GM19395 (cell line): Measurements from ENCODE around the gene TGM2.

Source experiments
- ATAC-seq: cut with Tn5 transposase; IDR thresholded peaks from one replicate; pipeline ENCODE4 v1.9.1; 2021; ENCODE audit warnings: mild to moderate bottlenecking, moderate library complexity; ENCODE audit not compliant: unreplicated experiment

Gene TGM2

DNA sequence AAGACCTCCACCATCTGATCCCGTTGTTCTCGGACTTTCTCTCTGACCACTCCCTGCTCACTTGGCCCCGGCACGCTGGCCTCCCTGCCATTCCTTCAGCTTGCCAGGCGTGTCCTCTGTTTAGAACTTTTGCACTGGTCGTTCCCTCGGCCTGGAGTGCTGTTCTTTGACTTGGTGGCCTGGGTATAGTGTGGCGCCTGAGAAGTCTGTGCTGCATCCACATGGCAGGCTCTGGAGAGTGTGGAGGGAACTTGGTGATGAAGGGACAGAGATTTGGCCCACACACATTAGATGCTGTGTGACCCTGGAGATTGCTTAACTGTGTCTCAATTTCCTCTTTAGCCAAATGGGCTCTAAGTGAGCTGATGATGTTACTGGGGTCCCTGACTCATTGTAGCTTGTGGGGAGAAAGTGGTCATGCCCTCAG lies 13.0 kb upstream of the TGM2 start:
- ATAC-seq, result no peak

DNA sequence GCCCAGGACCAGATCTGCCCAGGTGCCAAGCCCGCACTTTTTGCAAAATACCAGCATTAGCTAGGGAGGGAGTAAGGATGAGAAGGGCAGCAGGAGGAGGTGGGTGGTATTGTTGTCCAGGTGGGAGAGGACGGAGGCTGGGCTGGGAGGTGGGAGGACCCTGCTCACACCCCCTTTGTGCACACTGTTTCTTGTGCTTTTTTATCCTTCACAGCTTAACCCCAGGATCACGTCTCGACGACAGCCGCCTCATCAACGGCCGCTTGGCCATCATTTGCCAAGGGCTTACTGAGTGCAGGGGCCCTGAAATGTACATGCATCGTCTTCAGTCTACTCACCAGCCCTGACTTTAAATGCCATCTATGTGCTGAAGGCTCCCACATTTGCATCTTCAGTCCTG lies 12.1 kb upstream of the TGM2 start:
- ATAC-seq, result no peak

DNA sequence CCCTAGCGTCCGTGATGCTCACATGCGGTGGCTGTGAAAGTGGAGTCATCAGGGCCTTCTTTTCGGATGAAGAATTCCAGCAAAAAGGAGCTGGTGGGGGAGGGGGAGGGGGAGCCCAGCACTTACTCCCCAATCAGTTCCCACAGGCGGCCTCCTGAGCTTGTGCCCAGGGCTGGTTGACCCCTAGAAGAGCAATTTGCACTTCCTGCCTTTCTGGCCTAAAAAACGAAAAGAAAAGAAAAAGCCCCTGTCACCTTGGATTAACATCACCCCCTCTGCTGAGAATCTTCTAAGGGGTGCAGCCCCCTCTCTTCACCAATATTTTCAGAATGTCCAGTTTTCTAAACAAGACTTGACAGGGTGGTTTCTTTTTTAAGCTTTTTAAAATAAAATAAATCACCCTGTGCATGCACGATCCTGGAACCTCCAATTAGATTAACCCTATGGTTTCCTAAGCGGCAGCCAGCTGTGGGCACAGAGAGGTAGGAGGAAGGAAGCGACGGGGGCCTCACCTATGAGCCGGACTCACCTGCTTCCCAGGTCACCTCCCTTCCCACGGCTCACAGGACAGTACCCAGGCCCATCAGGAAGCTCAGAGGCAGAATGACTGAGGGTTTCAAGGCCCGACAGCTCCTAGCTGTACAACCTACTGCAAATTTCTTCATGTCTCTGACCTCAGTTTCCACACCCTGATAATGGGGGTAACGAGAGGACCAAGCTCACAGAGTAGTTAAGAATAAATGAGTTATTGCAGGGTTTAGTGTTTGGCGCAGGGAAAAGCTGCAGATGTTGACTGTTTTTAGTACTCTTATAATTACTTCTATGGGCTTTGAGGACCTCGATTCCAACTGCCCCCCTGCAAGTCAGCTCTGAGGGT lies 10.5 kb upstream of the TGM2 start:
- no peak for ATAC-seq

DNA sequence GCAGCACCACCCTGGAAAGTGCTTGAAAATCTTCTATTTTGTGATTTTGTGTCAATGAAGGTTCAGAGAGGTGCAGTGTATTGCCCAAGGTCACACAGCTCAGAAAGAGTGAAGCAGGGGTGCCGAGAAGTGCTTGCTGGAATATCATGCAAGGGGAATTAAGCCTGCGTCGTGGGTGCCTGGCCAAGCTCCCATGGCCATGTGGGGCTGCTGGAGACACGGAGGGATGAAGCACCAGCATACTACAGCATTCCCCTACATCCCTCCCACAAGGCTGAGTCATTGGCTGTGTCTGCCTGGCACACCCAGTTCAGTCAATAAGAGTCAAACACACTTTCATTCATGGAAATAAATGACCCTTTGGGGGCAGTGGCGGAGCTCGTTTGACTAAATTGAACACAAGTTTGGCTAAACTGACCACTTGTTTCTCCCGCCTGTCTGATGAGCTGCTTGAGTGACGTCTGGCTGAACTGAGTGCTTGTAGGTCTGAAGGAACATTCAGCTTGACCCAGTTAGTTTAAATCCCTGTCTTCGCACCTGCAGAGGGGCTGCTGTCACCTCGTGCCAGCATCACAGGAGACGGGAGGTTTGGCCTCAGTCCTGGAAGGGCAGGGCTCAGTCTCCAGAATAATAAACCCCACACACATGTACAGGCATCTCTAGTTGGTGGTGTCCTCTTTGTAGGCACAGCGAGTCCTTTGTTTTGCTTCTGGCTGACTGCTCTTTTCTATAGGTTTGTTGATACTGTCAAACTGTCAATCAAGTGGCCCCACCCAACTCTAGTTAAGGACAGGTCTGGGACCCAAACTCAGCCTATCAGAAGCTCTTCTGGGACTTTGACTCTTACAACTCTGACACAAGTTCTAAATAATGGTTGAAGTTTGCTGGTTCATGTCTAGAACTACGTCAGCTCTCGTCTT lies 8.4 kb upstream of the TGM2 start:
- ATAC-seq, result no peak

DNA sequence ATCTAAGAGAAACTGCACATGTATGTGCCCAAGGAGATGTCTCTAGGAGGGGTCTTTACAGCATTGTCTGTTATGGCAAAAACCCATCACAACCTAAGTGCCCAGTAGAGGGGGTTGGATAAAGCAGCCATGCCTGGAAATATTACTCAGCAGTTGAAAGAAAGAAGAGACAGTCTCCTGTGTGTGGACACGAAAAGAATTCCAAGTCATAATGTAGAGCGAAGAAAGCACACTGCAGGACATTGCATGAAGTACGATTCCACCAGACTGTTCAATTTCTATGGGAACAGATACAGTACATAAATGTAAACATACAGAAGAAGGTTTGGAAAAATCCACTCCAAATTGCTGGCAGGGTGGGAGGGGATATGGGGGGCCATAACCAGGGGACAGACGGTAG lies 7.3 kb upstream of the TGM2 start:
- no peak for ATAC-seq

DNA sequence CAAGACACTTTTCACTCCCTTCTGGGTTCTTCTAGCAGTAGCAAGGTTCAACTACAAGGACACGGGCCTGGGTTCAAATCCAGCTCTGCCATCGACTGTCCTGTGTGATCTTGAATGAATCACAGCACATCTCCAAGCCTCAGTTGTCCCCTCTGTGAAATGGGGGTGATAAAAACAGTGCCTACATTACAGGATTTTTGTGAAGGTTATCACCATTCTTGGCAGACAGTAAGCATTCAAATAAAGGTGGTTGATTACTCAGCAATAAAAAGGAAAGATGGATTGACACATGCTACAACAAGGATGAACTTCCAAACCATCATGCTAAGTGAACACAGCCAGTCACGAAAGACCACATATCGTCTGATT lies 6.6 kb upstream of the TGM2 start:
- no peak for ATAC-seq

DNA sequence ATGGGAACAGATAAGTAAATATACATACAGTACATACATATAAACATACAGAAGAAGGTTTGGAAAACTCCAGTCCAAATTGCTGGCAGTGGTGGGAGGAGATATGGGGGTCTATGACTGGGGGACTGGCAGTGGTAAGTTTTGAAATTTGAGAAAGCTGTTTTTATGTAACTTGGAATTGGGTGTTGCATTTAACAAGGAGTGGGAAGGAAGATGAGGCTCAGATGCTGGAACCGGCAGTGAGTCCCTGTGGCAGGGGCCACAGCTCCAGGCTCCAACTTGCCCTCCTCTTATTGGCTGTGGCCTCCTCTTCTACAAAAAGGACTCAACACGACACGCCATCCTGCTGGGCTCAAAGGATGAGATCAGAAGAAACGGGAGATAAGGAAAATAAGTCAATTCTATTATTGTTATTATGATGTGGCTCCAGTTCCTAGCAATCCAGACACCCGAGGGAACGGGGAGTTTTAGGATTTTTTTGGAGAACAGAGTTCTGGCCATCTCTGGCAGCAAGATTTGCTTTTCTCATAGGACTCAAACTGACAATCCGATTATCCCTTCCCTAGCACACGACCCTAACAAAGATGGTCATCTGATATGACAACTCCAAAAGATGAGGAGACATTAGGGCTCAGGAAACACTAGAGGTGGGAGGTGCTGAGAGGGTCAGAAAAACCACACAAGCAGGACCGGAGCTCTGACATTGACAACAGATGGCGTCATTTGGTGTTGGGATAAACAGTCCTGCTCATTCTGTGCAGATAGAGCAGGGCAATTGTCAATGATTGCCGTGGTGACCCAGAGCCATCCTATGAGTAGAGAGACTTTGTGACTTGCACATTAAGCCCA lies 6.0 kb upstream of the TGM2 start:
- ATAC-seq, result no peak

DNA sequence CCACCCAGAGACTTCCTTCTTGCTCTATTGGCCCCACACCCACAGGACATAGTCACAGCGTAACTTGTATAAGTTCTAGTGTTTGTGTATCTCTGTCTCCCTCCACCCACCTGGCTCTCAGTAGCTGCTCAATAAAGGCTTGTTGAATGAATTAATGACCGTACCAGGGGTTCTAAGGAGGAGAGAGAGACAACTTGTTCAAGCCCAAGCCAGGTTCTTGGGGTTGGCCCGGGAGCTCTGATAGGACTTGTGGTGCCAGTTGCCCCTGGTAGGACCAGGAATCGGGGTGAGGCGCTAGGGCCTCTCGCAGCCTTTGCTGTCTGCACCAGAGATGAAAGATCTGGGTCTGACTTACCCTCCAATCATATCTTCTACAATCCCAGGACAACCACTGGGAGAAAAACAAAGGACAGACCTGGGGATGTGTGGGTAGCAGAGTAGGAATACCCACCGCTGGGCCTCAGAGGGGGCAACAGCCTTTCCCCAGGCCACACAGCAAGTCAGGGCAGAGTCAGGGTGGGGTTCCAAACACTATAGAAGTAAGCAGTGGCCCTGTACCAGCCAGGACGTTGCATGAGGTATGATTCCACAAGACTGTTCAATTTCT lies 5.3 kb upstream of the TGM2 start:
- ATAC-seq, result no peak

DNA sequence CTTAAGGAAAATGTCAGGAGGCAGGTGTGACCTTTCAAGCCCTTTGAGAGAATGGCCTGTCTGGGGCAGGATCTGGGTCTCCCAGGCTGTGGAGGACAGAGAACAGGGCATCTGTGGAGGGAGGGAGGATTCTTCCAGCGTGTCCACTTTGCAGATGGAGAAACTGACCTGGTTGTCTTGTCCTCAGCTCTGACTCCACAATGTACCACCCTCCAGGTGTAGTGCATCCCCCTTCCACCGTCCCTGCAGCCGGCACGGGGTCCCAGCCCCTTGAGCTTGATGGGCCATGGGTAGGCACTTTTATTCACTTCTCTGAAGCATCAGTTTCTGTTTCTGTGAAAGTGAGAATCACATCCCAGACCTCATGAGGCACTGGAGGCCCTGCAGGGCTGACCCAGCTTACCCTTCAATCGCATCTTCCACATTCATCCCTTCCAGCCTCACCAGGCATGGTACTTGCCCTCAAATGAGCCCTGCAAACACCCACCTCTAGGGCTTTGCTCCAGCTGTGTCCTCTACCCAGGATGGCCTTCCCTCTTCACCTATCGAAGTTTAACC lies 4.6 kb upstream of the TGM2 start:
- no peak for ATAC-seq

DNA sequence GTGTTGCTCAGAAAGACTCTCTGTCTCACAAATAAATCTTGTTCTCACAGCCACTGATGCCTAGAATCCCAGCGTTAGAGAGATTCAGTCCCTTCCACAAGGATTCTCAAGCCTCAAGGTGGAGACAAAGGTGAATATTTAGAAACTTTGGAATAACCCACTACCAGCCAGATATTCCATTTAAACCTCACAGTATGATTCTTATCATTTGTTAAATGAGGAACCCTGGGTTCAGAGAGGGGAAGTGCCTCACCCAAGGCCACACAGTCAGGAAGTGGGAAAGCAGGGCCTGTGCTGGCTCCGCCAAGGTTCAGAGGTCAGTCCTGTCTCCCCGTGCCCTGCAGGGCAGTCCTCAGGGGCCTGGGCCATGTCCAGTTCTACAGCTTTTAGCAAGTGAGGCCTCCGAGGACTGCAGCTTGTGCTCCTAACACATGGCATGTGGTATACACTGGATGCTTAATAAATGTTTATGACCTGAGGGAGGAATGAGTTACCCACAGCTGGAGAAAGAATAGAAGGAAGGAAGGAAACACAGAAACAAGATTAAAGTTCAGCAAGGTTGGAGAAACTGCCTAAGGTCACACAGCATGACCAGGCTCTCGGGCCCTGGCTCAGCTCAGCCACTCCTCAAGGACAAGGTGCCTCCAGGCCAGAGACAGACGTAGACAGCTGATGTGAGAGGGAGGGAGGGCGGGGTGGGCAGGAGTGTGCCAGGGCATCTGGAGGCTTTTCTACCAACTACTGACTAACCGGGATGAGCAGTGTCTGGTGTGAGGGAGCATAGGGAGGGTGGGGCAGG lies 3.9 kb upstream of the TGM2 start:
- no peak for ATAC-seq

DNA sequence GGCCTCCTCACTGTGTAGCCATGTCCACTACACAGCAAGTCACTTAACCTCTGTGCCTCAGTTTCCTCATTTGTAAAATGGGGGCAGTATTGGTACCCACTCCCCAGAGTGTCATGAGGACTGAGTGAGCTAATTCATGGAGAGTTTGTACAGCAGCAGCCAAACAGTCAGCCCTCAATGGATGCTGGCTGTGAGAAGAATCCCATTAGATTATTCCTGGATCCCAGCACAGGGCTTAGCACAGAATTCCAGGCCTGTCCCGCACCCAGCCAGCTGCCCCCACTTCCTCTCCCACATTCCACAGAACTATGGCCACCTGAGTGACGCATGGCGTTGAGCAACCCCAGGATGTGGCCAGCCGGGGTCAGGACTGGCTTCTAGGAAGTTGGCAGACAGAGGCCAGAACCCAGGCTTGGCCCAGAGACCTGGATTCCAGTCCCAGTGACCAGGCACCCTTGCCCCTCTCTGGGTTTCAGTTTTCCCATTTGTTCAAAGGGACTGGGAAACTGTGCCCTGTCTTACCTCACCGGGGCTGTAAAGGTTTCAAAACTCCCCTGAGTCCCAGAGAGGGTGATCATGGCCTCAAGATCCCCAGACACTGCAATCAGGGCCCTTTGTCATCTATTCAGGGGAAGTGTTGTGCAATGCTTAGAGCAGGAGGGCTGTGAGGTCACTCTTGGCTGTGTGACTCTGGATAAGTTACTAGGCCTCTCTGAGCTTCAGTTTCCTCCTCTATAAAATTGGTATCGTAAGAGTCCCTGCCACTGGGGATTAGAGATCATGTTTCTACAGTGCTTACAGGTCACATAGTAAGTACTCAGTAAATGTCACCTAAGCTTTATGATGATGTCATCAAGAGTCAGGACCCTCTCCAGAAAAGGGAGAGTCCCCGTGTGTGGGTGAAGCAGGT lies 3.0 kb upstream of the TGM2 start:
- no peak for ATAC-seq

DNA sequence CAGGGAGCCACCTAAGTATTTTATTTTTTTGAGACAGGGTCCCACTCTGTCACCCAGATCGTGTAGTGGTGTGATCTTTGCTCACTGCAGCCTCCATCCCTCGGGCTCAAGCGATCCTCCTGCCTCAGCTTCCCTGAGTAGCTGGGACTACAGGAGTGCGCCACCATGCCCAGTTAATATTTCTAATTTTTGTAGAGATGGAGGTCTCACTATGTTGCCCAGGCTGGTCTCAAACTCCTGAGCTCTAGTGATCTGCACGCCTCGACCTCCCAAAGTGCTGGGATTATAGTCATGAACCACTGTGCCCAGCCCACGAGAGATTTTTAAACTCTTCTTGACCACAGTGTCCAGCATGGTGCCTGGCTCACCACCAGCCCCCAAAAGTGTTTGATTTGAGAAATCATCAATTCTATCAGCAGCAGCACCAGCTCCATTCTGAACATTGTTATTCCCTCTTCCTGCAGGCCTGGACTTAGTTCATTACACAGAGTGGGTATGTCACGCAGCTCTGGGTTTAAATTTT lies 2.3 kb upstream of the TGM2 start:
- ATAC-seq, result no peak

DNA sequence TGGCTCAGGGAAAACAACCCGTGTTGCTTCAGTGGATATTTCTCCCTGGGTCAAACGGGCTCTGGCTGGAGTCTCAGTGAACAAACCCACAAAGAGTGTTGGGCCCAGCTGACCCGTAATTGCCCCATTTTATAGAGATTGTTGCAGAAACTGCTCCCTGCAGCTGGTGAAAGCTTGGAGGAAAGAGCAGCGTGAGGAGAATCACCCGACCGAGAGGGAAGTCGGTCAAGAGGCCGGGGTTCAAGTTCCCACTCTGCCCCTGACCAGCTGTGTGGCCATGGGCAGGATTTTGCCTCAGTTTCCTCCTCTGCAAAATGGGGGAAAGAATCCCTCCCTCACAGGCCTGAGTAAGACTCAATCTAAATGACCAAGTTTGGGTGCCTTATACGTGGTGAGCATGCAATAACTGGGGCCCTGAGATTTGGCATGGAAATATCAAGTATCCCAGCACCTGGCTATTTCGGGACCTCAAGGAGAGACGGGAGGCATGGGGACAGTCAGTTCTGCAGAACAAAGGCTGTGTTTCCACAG lies 1.7 kb upstream of the TGM2 start:
- no peak for ATAC-seq

DNA sequence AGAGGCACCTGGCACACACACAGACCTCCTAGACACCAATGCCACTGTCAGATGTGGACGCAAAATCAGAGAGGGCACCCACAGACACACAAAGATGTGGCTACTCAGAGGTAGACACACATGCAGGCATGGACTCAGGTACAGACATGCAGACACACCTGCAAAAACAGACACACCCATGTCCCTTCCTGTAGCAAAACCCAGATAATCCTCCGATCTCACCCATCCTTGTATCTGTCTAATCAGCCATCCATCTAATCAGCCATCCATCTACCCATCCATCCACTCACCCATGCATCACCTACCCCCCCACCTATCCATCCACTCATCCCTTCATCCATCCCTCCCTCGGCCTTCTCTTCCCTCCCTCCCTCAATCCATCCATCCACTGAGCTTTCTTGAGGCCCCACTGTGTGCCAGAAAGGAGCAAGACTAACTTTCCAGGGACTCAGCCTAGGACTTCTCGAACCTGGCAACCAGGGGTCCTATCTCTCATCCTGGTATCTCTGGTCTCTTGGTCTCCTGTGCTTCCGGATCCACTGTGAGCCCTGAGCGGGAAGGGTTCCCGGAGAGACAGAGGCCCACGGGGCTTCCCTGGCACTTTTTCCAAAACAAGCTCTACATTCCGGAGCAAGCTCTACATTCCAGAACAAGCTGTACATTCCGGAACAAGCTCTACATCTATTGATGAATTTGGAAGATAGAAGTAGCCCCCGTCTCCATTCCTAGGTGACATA lies 1.1 kb upstream of the TGM2 start:
- ATAC-seq, result no peak

DNA sequence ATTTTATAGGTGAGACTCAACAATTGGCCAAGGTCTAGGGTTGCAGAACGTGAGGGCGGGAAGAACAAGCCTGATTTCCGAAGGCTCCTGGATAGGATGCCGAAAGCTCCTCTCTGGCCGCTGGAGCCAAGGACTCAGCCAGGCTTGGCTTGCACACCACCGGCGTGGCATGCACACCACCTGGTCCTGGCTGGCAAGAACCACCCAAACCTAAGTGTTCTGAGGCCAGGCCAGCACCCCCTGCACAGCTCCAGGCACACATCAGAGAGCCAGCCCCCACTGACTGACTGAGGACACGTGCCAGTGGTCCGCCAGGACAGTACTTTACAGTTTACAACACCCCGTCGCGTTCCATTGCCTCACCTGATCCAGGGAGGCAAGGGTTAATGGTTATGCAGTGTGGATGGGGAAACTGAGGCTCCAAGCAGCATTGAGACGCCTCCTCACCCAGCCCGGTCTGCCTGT lies 414 bp downstream of the TGM2 start:
- ATAC-seq, result no peak

DNA sequence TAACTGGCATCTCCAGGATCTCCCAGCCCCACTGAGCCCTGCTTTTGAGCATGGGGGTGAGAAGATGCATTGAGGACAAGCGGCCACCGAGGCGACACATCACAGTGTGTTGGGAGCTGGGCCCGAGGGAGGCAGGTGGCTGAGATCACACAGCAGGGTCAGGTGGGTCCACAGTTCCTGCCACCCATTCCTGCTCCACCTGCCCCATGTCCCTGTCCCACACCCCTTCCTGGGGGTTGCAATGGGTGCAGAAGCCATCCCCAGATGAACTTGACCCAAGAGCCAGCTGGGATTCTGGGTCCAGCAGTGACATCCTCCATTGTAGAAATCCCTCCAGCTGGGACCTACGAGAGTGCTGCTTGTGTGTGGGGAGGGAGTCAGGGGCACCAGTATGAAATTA lies 1.0 kb downstream of the TGM2 start:
- no peak for ATAC-seq
